HEK293 (cell line): ENCODE results near the gene IRAK2.

Experiments used
- CTCF ChIA-PET: fragments of 350-600 bp; formaldehyde crosslinking; extraction: SDS; loops from one replicate; lab custom pipeline; 2021; ENCODE audit warnings: antibody characterized with exemption; lab: Yijun Ruan, JAX
- POLR2A ChIA-PET: fragments of 300-600 bp; formaldehyde crosslinking; extraction: SDS; loops from one replicate; lab custom pipeline; 2020; ENCODE audit warnings: antibody characterized with exemption, inconsistent platforms; lab: Yijun Ruan, JAX
- H3K27ac ChIP-seq: fragments of 200-500 bp; sonication (Bioruptor generic); 2 replicates; pipeline ENCODE4 v1.5.1; 2014; ENCODE audit warnings: low read depth, low read length, control low read depth, inconsistent platforms; ENCODE audit errors: extremely low read depth
- H3K36me3 ChIP-seq, 2 experiments: fragments of 200-500 bp in 1 of 2; sonication (Bioruptor generic) in 1 of 2; 1 replicate in 1 of 2; 2 replicates in 1 of 2; pipeline ENCODE4 v1.5.1; 2014 to 2017; ENCODE audit warnings: inconsistent platforms in 2 of 2, low read length in 2 of 2; ENCODE audit not compliant: control insufficient read depth in 2 of 2, insufficient read depth in 1 of 2
- H3K4me1 ChIP-seq: fragments of 200-500 bp; sonication (Bioruptor generic); 2 replicates; pipeline ENCODE4 v1.5.1; 2014; ENCODE audit warnings: mild to moderate bottlenecking, low read length, inconsistent platforms; ENCODE audit not compliant: control insufficient read depth, insufficient read depth
- H3K4me3 ChIP-seq: 2 replicates; pipeline ENCODE4 v1.5.1; 2011; ENCODE audit warnings: low read depth, mild to moderate bottlenecking, control low read depth, low read length, moderate library complexity
- H3K9me3 ChIP-seq: fragments of 200-500 bp; sonication (Bioruptor generic); 2 replicates; pipeline ENCODE4 v1.5.1; 2014; ENCODE audit warnings: low read depth, low read length, inconsistent platforms; ENCODE audit not compliant: control insufficient read depth, insufficient read depth
- GLIS1 ChIP-seq: fragments of 450-650 bp; formaldehyde crosslinking; IDR thresholded peaks from 2 replicates; pipeline ENCODE4 v1.5.1; 2016; ENCODE audit warnings: missing biosample characterization, missing genetic modification characterization
- KLF16 ChIP-seq: fragments of 450-650 bp; formaldehyde crosslinking; IDR thresholded peaks from 2 replicates; pipeline ENCODE4 v1.5.1; 2017; ENCODE audit warnings: missing biosample characterization, missing genetic modification characterization
- WT1 ChIP-seq: fragments of 450-650 bp; formaldehyde crosslinking; IDR thresholded peaks from 2 replicates; pipeline ENCODE4 v1.5.1; 2016; ENCODE audit warnings: missing biosample characterization, missing genetic modification characterization
- ZBTB1 ChIP-seq: fragments of 450-650 bp; formaldehyde crosslinking; IDR thresholded peaks from 2 replicates; pipeline ENCODE4 v1.5.1; 2016; ENCODE audit warnings: missing biosample characterization, missing genetic modification characterization
- ZFHX2 ChIP-seq: fragments of 450-650 bp; formaldehyde crosslinking; conservative IDR thresholded peaks from 2 replicates; pipeline ENCODE4 v1.5.1; 2016; ENCODE audit warnings: missing biosample characterization, missing genetic modification characterization
- ZFP69B ChIP-seq: fragments of 450-650 bp; formaldehyde crosslinking; IDR thresholded peaks from 2 replicates; pipeline ENCODE4 v1.5.1; 2016; ENCODE audit warnings: missing biosample characterization, missing genetic modification characterization
- ZNF292 ChIP-seq: fragments of 450-650 bp; formaldehyde crosslinking; IDR thresholded peaks from 2 replicates; pipeline ENCODE4 v1.5.1; 2016; ENCODE audit warnings: low read depth, missing biosample characterization, missing genetic modification characterization, borderline replicate concordance
- ZNF335 ChIP-seq: fragments of 450-650 bp; formaldehyde crosslinking; conservative IDR thresholded peaks from 2 replicates; pipeline ENCODE4 v1.5.1; 2016; ENCODE audit warnings: missing biosample characterization, missing genetic modification characterization
- ZNF354C ChIP-seq: fragments of 450-650 bp; formaldehyde crosslinking; IDR thresholded peaks from 2 replicates; pipeline ENCODE4 v1.5.1; 2016; ENCODE audit warnings: missing biosample characterization, missing genetic modification characterization, low read depth, borderline replicate concordance
- ZNF416 ChIP-seq: fragments of 450-650 bp; formaldehyde crosslinking; IDR thresholded peaks from 2 replicates; pipeline ENCODE4 v1.5.1; 2016; ENCODE audit warnings: missing biosample characterization, missing genetic modification characterization
- ZNF426 ChIP-seq: fragments of 450-650 bp; formaldehyde crosslinking; IDR thresholded peaks from 2 replicates; pipeline ENCODE4 v1.5.1; 2017; ENCODE audit warnings: missing biosample characterization, missing genetic modification characterization, mild to moderate bottlenecking, inconsistent platforms, moderate library complexity
- ZNF548 ChIP-seq: fragments of 450-650 bp; formaldehyde crosslinking; IDR thresholded peaks from 2 replicates; pipeline ENCODE4 v1.5.1; 2016; ENCODE audit warnings: missing biosample characterization, missing genetic modification characterization
- ZNF549 ChIP-seq: fragments of 450-650 bp; IDR thresholded peaks from 2 replicates; pipeline ENCODE4 v1.5.1; 2018; ENCODE audit warnings: missing biosample characterization, missing genetic modification characterization, mild to moderate bottlenecking, inconsistent platforms, moderate library complexity
- ZNF629 ChIP-seq: fragments of 450-650 bp; formaldehyde crosslinking; IDR thresholded peaks from 2 replicates; pipeline ENCODE4 v1.5.1; 2017; ENCODE audit warnings: missing biosample characterization, missing genetic modification characterization
- ZSCAN23 ChIP-seq: fragments of 450-650 bp; formaldehyde crosslinking; IDR thresholded peaks from 2 replicates; pipeline ENCODE4 v1.5.1; 2016; ENCODE audit warnings: missing biosample characterization, missing genetic modification characterization
- TF ChIP-seq, protein P1 (sequence below): fragments of 450-650 bp; formaldehyde crosslinking; conservative IDR thresholded peaks from 2 replicates; pipeline ENCODE4 v1.5.1; 2016; ENCODE audit warnings: low read depth, missing biosample characterization, missing genetic modification characterization
- TF ChIP-seq, protein P2 (sequence below): fragments of 450-650 bp; formaldehyde crosslinking; IDR thresholded peaks from 2 replicates; pipeline ENCODE4 v1.5.1; 2016; ENCODE audit warnings: missing biosample characterization, missing genetic modification characterization
- TF ChIP-seq, protein P3 (sequence below): fragments of 450-650 bp; formaldehyde crosslinking; IDR thresholded peaks from 2 replicates; pipeline ENCODE4 v1.5.1; 2017; ENCODE audit warnings: missing biosample characterization, missing genetic modification characterization
- TF ChIP-seq, protein P4 (sequence below): fragments of 450-650 bp; formaldehyde crosslinking; IDR thresholded peaks from 2 replicates; pipeline ENCODE4 v1.5.1; 2016; ENCODE audit warnings: missing biosample characterization, missing genetic modification characterization, borderline replicate concordance
- TF ChIP-seq, protein P5 (sequence below): fragments of 450-650 bp; formaldehyde crosslinking; IDR thresholded peaks from 2 replicates; pipeline ENCODE4 v1.5.1; 2016; ENCODE audit warnings: missing biosample characterization, missing genetic modification characterization

Gene IRAK2

DNA sequence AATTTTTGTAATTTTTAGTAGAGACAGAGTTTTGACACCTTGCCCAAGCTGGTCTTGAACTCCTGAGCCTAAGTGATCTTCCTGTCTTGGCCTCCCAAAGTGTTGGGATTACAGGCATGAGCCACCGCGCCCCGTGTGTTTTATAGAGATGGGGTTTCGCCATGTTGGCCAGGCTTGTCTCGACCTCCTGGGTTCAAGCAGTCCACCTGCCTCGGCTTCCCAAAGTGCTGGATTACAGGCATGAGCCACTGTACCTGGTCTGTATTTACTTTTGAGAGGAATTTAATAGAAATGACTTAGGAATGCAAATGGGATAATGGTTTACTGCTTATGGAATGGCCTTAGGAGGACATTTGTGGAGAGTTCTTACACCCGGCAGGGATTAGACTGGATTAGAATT, 94.3 kb downstream of the IRAK2 start (continued):
- TF ChIP-seq ZFHX2 (no peak), ZNF335 (tag by site-specific recombination) (no peak), GLIS1 (tag by site-specific recombination) (no peak), ZNF416 (tag by site-specific recombination) (no peak), KLF16 (tag by site-specific recombination) (no peak), ZBTB1 (no peak), ZNF426 (tag by site-specific recombination) (no peak), ZNF549 (tag by site-specific recombination) (no peak), ZSCAN23 (tag by site-specific recombination) (no peak)

DNA sequence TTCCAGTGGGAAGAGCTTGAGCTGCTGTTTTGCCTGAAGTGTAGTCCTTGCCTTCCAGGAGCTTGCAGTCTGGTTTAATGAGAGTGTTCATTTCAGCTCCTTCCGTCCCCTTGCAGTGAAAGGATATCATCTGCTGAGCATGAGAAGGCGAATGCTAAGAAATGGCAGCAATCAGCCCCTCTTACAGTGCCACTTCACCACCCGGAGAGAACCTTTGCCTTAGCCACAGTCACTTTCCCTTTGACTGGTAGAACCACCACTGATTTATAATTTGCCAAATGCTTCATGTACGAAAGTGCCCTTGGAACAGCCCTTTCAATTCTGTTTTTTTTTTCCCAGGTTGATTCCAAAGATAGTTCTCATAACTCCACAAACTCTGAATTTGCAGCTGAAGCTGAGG, 95.1 kb downstream of the IRAK2 start:
- TF ChIP-seq ZNF292 (tag by site-specific recombination) (no peak), ZFP69B (no peak), ZNF629 (tag by site-specific recombination) (no peak), WT1 (tag by site-specific recombination) (no peak), ZNF426 (tag by site-specific recombination) (no peak), ZNF354C (tag by site-specific recombination) (no peak)
- TF ChIP-seq, protein P1, sequence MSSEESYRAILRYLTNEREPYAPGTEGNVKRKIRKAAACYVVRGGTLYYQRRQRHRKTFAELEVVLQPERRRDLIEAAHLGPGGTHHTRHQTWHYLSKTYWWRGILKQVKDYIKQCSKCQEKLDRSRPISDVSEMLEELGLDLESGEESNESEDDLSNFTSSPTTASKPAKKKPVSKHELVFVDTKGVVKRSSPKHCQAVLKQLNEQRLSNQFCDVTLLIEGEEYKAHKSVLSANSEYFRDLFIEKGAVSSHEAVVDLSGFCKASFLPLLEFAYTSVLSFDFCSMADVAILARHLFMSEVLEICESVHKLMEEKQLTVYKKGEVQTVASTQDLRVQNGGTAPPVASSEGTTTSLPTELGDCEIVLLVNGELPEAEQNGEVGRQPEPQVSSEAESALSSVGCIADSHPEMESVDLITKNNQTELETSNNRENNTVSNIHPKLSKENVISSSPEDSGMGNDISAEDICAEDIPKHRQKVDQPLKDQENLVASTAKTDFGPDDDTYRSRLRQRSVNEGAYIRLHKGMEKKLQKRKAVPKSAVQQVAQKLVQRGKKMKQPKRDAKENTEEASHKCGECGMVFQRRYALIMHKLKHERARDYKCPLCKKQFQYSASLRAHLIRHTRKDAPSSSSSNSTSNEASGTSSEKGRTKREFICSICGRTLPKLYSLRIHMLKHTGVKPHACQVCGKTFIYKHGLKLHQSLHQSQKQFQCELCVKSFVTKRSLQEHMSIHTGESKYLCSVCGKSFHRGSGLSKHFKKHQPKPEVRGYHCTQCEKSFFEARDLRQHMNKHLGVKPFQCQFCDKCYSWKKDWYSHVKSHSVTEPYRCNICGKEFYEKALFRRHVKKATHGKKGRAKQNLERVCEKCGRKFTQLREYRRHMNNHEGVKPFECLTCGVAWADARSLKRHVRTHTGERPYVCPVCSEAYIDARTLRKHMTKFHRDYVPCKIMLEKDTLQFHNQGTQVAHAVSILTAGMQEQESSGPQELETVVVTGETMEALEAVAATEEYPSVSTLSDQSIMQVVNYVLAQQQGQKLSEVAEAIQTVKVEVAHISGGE (tag by site-specific recombination): no peak
- TF ChIP-seq, protein P2, sequence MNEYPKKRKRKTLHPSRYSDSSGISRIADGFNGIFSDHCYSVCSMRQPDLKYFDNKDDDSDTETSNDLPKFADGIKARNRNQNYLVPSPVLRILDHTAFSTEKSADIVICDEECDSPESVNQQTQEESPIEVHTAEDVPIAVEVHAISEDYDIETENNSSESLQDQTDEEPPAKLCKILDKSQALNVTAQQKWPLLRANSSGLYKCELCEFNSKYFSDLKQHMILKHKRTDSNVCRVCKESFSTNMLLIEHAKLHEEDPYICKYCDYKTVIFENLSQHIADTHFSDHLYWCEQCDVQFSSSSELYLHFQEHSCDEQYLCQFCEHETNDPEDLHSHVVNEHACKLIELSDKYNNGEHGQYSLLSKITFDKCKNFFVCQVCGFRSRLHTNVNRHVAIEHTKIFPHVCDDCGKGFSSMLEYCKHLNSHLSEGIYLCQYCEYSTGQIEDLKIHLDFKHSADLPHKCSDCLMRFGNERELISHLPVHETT (tag by site-specific recombination): no peak
- TF ChIP-seq, protein P3, sequence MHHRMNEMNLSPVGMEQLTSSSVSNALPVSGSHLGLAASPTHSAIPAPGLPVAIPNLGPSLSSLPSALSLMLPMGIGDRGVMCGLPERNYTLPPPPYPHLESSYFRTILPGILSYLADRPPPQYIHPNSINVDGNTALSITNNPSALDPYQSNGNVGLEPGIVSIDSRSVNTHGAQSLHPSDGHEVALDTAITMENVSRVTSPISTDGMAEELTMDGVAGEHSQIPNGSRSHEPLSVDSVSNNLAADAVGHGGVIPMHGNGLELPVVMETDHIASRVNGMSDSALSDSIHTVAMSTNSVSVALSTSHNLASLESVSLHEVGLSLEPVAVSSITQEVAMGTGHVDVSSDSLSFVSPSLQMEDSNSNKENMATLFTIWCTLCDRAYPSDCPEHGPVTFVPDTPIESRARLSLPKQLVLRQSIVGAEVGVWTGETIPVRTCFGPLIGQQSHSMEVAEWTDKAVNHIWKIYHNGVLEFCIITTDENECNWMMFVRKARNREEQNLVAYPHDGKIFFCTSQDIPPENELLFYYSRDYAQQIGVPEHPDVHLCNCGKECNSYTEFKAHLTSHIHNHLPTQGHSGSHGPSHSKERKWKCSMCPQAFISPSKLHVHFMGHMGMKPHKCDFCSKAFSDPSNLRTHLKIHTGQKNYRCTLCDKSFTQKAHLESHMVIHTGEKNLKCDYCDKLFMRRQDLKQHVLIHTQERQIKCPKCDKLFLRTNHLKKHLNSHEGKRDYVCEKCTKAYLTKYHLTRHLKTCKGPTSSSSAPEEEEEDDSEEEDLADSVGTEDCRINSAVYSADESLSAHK: no peak
- no peaks in the 10 kb centered on the region for H3K9me3 ChIP-seq
- POLR2A ChIA-PET: no interaction called here
- H3K27ac ChIP-seq: no peak overlapping the region
- CTCF ChIA-PET: no interaction called here
- 0 out of 2 replicates have a peak, but pooled peaks cover 2% of the 10 kb centered on the region for H3K4me1 ChIP-seq
- no peak overlapping the region for H3K4me3 ChIP-seq
- peaks cover 50 to 71% of the 10 kb centered on the region in 2 experiments; a peak in 2 of 3 replicates for H3K36me3 ChIP-seq

DNA sequence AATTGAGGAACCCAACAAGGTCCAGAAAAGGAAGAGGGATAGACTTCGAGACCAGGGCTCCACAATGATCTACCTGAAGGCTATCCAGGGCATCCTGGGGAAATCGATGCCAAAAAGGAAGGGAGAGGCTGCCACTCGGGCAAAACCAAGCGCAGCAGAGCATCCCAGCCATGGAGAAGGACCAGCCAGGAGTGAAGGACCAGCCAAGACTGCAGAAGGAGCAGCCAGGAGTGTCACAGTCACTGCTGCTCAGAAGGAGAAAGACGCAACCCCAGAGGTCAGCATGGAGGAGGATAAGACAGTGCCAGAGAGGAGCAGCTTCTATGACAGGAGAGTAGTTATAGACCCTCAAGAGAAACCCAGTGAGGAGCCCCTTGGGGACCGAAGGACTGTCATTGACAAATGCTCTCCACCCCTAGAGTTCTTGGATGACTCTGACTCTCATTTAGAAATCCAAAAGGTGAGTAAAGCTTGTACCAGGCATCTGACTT, 95.5 kb downstream of the IRAK2 start:
- Histone ChIP-seq H3K36me3 (peaks cover 49 to 68% of the 10 kb centered on the region in 2 experiments; a peak in 2 of 3 replicates), H3K4me1 (0 out of 2 replicates have a peak, but pooled peaks cover 2% of the 10 kb centered on the region), H3K9me3 (no peaks in the 10 kb centered on the region), H3K4me3 (no peak overlapping the region), H3K27ac (no peak overlapping the region)
- ChIA-PET POLR2A (no interaction called here), CTCF (interaction anchor here (0.6 kb wide), 1 partner anchor 510 kb away, joined by 3 read pairs; no protein-coding TSS in a partner anchor)
- no peak for TF ChIP-seq ZNF629 (tag by site-specific recombination)
- TF ChIP-seq ZNF548 (tag by site-specific recombination): no peak
- TF ChIP-seq, protein P4, sequence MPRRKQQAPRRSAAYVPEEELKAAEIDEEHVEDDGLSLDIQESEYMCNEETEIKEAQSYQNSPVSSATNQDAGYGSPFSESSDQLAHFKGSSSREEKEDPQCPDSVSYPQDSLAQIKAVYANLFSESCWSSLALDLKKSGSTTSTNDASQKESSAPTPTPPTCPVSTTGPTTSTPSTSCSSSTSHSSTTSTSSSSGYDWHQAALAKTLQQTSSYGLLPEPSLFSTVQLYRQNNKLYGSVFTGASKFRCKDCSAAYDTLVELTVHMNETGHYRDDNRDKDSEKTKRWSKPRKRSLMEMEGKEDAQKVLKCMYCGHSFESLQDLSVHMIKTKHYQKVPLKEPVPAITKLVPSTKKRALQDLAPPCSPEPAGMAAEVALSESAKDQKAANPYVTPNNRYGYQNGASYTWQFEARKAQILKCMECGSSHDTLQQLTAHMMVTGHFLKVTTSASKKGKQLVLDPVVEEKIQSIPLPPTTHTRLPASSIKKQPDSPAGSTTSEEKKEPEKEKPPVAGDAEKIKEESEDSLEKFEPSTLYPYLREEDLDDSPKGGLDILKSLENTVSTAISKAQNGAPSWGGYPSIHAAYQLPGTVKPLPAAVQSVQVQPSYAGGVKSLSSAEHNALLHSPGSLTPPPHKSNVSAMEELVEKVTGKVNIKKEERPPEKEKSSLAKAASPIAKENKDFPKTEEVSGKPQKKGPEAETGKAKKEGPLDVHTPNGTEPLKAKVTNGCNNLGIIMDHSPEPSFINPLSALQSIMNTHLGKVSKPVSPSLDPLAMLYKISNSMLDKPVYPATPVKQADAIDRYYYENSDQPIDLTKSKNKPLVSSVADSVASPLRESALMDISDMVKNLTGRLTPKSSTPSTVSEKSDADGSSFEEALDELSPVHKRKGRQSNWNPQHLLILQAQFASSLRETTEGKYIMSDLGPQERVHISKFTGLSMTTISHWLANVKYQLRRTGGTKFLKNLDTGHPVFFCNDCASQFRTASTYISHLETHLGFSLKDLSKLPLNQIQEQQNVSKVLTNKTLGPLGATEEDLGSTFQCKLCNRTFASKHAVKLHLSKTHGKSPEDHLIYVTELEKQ (tag by site-specific recombination): no peak
- TF ChIP-seq, protein P5, sequence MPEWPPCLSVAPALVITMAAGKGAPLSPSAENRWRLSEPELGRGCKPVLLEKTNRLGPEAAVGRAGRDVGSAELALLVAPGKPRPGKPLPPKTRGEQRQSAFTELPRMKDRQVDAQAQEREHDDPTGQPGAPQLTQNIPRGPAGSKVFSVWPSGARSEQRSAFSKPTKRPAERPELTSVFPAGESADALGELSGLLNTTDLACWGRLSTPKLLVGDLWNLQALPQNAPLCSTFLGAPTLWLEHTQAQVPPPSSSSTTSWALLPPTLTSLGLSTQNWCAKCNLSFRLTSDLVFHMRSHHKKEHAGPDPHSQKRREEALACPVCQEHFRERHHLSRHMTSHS (tag by site-specific recombination): no peak
